BLaER1 treated with 17β-estradiol and CSF1 and Interleukin-3, amounts not matched to agents 10 nM and 100 nM (cell line): ENCODE data around the gene TSPYL1.
"Not testable (repeated sequence)": the region's sequence is repeated elsewhere in the genome, so short reads cannot be mapped to it uniquely, and the experiment has no call there.

Experiments used
- H3K27ac ChIP-seq, 11 experiments: shearing (Covaris generic); formaldehyde crosslinking; 2 replicates each; pipeline ENCODE4 v1.8.1; 2022
- H3K27me3 ChIP-seq, 11 experiments: shearing (Covaris generic); formaldehyde crosslinking; 2 replicates each; pipeline ENCODE4 v1.8.1; 2022
- H3K36me3 ChIP-seq, 11 experiments: shearing (Covaris generic); formaldehyde crosslinking; 2 replicates each; pipeline ENCODE4 v1.8.1; 2022
- H3K4me1 ChIP-seq, 10 experiments: shearing (Covaris generic); formaldehyde crosslinking; 2 replicates each; pipeline ENCODE4 v1.8.1; 2022
- H3K4me2 ChIP-seq, 11 experiments: shearing (Covaris generic); formaldehyde crosslinking; 2 replicates each; pipeline ENCODE4 v1.8.1; 2022
- H3K4me3 ChIP-seq, 10 experiments: shearing (Covaris generic); formaldehyde crosslinking; 2 replicates each; pipeline ENCODE4 v1.8.1; 2022
- H3K9ac ChIP-seq, 11 experiments: shearing (Covaris generic); formaldehyde crosslinking; 2 replicates each; pipeline ENCODE4 v1.8.1; 2022
- H3K9me3 ChIP-seq, 11 experiments: shearing (Covaris generic); formaldehyde crosslinking; replicated peaks in 1 of 11; 2 replicates each; pipeline ENCODE4 v1.8.1; 2022
- H4K20me1 ChIP-seq, 11 experiments: shearing (Covaris generic); formaldehyde crosslinking; 2 replicates each; pipeline ENCODE4 v1.8.1; 2022
- Cebpa-rat ChIP-seq, 11 experiments: shearing (Covaris generic); IDR thresholded peaks; 2 replicates each; pipeline ENCODE4 v1.8.1; 2022

TSPYL1 gene

DNA sequence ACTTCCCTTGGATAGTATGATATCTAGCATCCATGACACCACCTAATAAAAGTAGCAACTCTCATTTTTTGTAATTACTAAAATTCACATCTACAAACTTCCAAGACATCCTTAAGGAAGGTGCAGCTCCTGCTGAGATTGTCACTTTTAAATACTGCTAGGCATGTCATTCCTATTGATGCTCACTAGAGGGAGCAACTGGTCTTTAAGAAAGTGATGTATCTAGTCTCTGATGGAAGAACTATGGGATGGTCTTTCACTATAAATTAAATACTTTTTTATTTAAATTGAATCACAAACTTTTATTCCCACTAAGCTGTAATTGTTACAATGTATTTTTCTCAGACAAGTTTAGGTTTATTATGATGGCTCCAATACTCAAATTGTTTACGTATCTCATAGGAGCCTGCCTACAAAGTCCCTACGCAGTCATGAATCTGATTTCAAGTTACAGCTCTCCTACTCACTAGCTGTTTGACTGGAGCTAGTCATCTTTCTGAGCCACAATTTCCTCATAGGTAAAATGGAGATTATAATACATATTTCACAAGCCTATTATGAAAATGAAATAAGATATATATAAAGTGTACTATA is 8.1 kb upstream of the TSPYL1 start:
- H3K9me3 ChIP-seq = no peaks in the 10 kb centered on the region; a peak in 1 of 22 replicates
- no peak overlapping the region for H3K4me2 ChIP-seq
- no peak overlapping the region for H3K27ac ChIP-seq
- no peak for TF ChIP-seq Cebpa-rat (IDR thresholded peaks at IDR 0.05)
- H3K27me3 ChIP-seq = no peaks in the 10 kb centered on the region
- H3K36me3 ChIP-seq = no peaks in the 10 kb centered on the region
- H3K4me3 ChIP-seq = no peak overlapping the region
- peaks cover 0 to 31% (median 6%) of the 10 kb centered on the region in 10 experiments; a peak in 12 of 20 replicates for H3K4me1 ChIP-seq
- no peak overlapping the region for H3K9ac ChIP-seq
- no peaks in the 10 kb centered on the region for H4K20me1 ChIP-seq

DNA sequence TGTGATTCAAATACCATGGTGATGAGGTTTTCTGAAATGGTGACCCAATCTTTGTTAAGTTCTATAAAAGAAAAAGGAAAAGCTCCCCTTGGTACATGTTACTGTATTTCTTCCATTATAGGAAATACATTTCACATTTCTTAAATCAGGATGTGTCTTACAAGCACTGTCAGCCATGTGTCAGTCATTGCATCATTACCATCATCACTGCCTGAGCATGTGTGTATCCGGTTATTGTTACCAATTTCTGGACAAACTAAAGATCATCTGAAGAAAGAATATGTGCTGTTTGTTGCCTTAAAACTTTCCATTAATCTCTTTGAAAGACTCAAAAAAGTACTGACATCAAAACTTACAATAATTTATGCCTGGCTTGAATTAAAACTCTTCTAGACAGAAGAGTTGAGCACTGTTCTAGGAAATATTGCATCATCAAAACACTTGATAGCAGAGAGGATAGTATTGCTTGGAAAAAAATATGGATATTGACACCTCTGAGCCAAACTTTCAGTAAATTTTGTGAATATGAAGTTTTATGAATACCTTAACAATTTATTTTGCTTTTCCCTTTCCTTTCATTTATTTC is 7.1 kb upstream of the TSPYL1 start:
- no peak overlapping the region for H3K27ac ChIP-seq
- no peak for TF ChIP-seq Cebpa-rat (IDR thresholded peaks at IDR 0.05)

DNA sequence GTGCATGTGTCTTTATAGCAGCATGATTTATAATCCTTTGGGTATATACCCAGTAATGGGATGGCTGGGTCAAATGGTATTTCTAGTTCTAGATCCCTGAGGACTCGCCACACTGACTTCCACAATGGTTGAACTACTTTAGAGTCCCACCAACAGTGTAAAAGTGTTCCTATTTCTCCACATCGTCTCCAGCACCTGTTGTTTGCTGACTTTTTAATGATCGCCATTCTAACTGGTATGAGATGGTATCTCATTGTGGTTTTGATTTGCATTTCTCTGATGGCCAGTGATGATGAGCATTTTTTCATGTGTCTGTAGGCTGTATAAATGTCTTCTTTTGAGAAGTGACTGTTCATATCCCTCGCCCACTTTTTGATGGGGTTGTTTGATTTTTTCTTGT is 5.3 kb upstream of the TSPYL1 start:
- not testable (repeated sequence) for H3K4me3 ChIP-seq, H3K4me2 ChIP-seq, H4K20me1 ChIP-seq, H3K9ac ChIP-seq, H3K9me3 ChIP-seq, H3K27ac ChIP-seq, H3K36me3 ChIP-seq, H3K27me3 ChIP-seq
- peaks cover 7 to 32% (median 13%) of the 10 kb centered on the region in 10 experiments for H3K4me1 ChIP-seq

More for the DNA sequence above, 7.1 kb upstream of the TSPYL1 start:
- no peaks in the 10 kb centered on the region for H3K27me3 ChIP-seq
- peaks cover 0 to 26% (median 2%) of the 10 kb centered on the region in 10 experiments; a peak in 12 of 20 replicates for H3K4me1 ChIP-seq
- H3K4me3 ChIP-seq = no peak overlapping the region
- H3K9ac ChIP-seq = no peak overlapping the region
- no peaks in the 10 kb centered on the region; a peak in 1 of 22 replicates for H3K9me3 ChIP-seq
- H3K36me3 ChIP-seq = no peaks in the 10 kb centered on the region
- no peaks in the 10 kb centered on the region for H4K20me1 ChIP-seq
- H3K4me2 ChIP-seq = no peak overlapping the region

DNA sequence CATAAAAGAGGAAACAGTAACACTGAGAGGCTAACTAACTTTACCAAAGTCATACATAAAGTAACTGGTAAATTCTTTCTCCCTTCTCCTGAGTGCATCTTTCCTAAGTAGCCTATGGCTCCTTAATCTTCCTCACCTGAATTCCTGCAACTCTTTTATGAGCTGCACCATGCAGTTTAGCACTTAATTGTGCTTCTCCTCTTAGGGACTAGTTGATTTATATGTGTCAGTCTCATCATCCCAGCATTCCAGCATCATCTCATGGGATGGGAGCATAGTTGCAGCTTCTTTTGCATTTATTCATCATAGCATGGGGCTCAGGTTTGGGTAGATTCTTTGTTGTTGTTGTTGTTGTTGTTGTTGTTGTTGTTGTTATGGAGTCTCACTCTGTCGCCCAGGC is 3.5 kb upstream of the TSPYL1 start:
- Histone ChIP-seq H3K9ac (no peak overlapping the region), H3K9me3 (no peaks in the 10 kb centered on the region; a peak in 1 of 22 replicates), H3K4me2 (0 out of 22 replicates have a peak overlapping the region, but pooled peaks of 1 of the 11 experiments have one; percentile 0), H4K20me1 (peaks cover 7 to 13% (median 10%) of the 10 kb centered on the region in 11 experiments; a peak in 21 of 22 replicates), H3K27me3 (no peaks in the 10 kb centered on the region), H3K27ac (no peak overlapping the region), H3K4me1 (peaks cover 15 to 32% (median 20%) of the 10 kb centered on the region in 10 experiments), H3K36me3 (peaks cover 0 to 8% (median 5%) of the 10 kb centered on the region in 11 experiments; a peak in 17 of 22 replicates), H3K4me3 (no peak overlapping the region)
- TF ChIP-seq Cebpa-rat (IDR thresholded peaks at IDR 0.05) = no peak

DNA sequence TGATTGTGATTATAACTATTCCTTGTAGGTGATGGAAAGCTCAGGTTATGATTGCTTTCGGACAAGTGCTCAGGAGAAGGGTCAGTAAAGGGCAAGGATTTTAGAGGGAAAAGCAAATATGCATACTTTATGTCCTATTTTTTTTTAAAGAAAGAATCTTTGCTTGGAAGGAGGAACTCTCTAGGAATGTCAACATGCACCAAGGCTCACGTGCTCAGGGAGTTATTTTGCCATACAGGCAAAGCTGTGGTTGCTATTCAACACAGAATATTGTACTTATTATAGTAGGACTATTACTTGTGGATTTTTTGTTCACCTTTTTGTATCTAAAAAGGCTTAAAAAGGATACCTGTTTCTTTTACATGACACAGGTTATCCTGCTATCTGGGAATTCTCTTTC is 3.0 kb upstream of the TSPYL1 start:
- TF ChIP-seq Cebpa-rat (IDR thresholded peaks at IDR 0.05) = no peak
- no peak overlapping the region for H3K4me3 ChIP-seq

DNA sequence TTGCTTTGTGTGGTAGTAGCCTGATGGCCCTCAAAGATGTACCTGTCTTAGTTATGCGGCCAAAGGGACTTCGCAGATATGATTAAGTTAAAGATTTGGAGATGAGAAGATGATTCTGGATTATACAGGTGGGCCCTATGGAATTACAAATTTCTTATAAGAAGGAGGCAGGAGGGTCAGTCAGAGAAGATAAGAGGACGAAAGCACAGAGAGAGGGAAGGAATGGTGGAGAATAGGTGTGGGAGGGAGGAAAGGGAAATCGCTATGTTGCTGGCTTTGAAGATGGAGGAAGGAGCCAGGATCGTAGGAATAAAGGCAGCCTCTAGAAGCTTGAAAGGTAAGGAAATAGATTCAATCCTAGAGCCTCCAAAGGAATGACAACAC is 1.2 kb upstream of the TSPYL1 start:
- peak overlapping the region; percentile 72 to 97 (median 91); a peak in 16 of 20 replicates for H3K4me3 ChIP-seq
- H3K4me1 ChIP-seq = peaks cover 35 to 50% (median 42%) of the 10 kb centered on the region in 10 experiments
- no peaks in the 10 kb centered on the region for H3K27me3 ChIP-seq
- TF ChIP-seq Cebpa-rat (IDR thresholded peaks at IDR 0.05) = no peak
- no peaks in the 10 kb centered on the region; a peak in 1 of 22 replicates for H3K9me3 ChIP-seq
- peaks cover 0 to 28% (median 12%) of the 10 kb centered on the region in 11 experiments; a peak in 17 of 22 replicates for H3K36me3 ChIP-seq
- H4K20me1 ChIP-seq = peaks cover 29 to 36% (median 32%) of the 10 kb centered on the region in 11 experiments; a peak in 21 of 22 replicates
- H3K9ac ChIP-seq = peak overlapping the region; percentile 91 to 98 (median 96); a peak in 19 of 22 replicates
- peak overlapping the region; percentile 77 to 97 (median 88) for H3K4me2 ChIP-seq
- H3K27ac ChIP-seq = peak overlapping the region; percentile 85 to 97 (median 96); a peak in 20 of 22 replicates

More for the DNA sequence above, 3.0 kb upstream of the TSPYL1 start:
- peaks cover 20 to 33% (median 25%) of the 10 kb centered on the region in 10 experiments for H3K4me1 ChIP-seq
- H3K27me3 ChIP-seq = no peaks in the 10 kb centered on the region
- no peak overlapping the region for H3K27ac ChIP-seq
- H3K9me3 ChIP-seq = no peaks in the 10 kb centered on the region; a peak in 1 of 22 replicates
- peaks cover 0 to 13% (median 10%) of the 10 kb centered on the region in 11 experiments; a peak in 17 of 22 replicates for H3K36me3 ChIP-seq
- peak overlapping the region in 2 of 11 experiments; percentile 0 to 19; a peak in 1 of 22 replicates for H3K4me2 ChIP-seq
- H4K20me1 ChIP-seq = peaks cover 12 to 18% (median 15%) of the 10 kb centered on the region in 11 experiments; a peak in 21 of 22 replicates
- H3K9ac ChIP-seq = no peak overlapping the region

DNA sequence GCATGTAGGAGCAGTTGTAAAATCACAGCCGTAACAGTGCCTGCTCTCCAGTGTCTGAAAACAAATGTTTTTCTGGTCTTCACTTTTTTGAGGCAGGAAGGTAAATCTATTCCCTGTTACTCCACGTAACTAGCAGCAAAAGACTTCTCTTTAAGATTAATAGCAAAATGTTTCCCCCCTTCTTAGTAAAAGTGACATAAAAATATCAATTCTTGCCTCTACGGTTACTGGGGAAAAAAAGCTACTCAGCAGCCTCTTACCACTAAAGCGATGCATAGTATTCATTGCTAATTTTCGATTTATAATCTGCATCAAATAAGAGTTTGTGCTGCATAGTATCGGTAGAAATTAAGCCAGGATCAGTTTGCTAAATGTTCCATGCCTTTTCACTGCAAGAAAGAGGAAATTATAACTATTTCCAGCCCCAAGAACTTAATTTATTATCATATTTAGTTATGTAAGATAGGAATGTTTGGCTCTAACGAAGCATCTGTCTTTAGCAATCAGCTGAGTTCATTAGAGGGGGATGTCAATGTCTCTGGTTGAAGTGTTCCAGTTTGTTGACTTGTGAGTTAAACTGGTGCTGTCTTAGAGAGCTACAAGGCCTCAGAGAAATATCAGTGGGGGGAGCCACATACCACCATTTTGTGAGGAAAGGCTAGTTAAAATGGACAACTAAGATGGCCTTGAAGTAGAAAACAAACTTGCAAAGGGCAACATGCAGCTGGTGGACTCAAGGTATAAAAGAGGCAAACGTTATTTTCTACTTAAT is 617 bp upstream of the TSPYL1 start:
- Histone ChIP-seq H3K36me3 (peaks cover 0 to 33% (median 13%) of the 10 kb centered on the region in 11 experiments; a peak in 18 of 22 replicates), H3K27ac (peak overlapping the region; percentile 85 to 97 (median 96)), H3K9ac (peak overlapping the region; percentile 91 to 98 (median 96)), H3K9me3 (no peaks in the 10 kb centered on the region), H4K20me1 (peaks cover 35 to 42% (median 38%) of the 10 kb centered on the region in 11 experiments; a peak in 21 of 22 replicates), H3K4me1 (peaks cover 41 to 56% (median 47%) of the 10 kb centered on the region in 10 experiments), H3K4me3 (peak overlapping the region; percentile 72 to 97 (median 91)), H3K4me2 (peak overlapping the region; percentile 77 to 97 (median 88)), H3K27me3 (no peaks in the 10 kb centered on the region)
- TF ChIP-seq Cebpa-rat (IDR thresholded peaks at IDR 0.05) = no peak

DNA sequence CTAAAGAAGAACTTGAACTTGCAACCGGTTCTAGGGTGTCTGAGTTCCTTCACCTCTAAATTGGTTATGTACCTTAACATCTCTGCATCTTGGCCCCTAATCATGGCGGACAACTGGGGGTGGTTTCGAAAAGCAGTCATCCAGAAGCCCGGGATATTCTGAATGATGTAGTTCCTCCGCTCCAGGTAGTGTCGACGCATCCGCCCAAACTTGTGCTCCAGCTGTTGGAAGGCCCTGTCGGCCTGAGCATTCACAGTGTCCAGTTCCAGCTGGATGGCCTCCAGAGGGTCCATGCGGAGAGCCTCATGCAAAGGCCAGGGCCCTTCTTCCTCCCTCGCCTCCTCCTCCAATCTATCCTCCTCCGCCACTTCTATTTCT is 887 bp downstream of the TSPYL1 start:
- peaks cover 42 to 66% (median 51%) of the 10 kb centered on the region in 10 experiments for H3K4me1 ChIP-seq
- no peak for TF ChIP-seq Cebpa-rat (IDR thresholded peaks at IDR 0.05)
- peak overlapping the region; percentile 72 to 97 (median 91) for H3K4me3 ChIP-seq
- H4K20me1 ChIP-seq = peaks cover 42 to 54% (median 51%) of the 10 kb centered on the region in 11 experiments; a peak in 21 of 22 replicates
- peaks cover 9 to 49% (median 23%) of the 10 kb centered on the region in 11 experiments for H3K36me3 ChIP-seq
- no peaks in the 10 kb centered on the region for H3K27me3 ChIP-seq
- peak overlapping the region; percentile 91 to 98 (median 96) for H3K9ac ChIP-seq
- H3K27ac ChIP-seq = peak overlapping the region; percentile 85 to 97 (median 96)
- H3K9me3 ChIP-seq = no peaks in the 10 kb centered on the region
- H3K4me2 ChIP-seq = peak overlapping the region; percentile 84 to 100 (median 97)
